ENCODE results near the gene PACRG.

DNA sequence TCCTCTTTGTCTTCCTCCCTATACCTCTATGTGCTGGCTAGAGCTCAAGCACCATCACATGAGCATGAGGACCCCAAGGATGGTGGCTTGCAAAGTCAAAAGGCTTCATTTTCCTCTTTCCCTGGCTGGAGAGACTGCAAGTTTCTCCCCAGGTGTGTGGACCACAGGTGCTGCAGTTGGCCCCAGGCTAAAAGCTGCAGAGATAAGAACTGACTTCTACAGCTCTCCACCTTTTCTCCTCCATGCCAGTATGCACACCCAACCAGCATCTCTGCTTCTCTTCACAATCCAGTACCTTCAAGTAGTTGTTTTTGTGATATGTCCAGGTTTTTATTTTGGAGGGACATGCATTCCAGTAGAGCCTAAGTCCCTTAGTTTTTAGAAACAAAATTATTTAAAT is 29.3 kb upstream of the PACRG start:
- TF ChIP-seq, protein P1, sequence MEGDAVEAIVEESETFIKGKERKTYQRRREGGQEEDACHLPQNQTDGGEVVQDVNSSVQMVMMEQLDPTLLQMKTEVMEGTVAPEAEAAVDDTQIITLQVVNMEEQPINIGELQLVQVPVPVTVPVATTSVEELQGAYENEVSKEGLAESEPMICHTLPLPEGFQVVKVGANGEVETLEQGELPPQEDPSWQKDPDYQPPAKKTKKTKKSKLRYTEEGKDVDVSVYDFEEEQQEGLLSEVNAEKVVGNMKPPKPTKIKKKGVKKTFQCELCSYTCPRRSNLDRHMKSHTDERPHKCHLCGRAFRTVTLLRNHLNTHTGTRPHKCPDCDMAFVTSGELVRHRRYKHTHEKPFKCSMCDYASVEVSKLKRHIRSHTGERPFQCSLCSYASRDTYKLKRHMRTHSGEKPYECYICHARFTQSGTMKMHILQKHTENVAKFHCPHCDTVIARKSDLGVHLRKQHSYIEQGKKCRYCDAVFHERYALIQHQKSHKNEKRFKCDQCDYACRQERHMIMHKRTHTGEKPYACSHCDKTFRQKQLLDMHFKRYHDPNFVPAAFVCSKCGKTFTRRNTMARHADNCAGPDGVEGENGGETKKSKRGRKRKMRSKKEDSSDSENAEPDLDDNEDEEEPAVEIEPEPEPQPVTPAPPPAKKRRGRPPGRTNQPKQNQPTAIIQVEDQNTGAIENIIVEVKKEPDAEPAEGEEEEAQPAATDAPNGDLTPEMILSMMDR (IDR thresholded peaks at IDR 0.05), result no peak
- no peak for TF ChIP-seq POLR2A (IDR thresholded peaks at IDR 0.05)
- no peak for TF ChIP-seq EP300 (IDR thresholded peaks at IDR 0.05)
